ENCODE data around the gene MBD3L1. TPM values are rescaled to one million over a fixed set of nuclear protein-coding genes. Genes with fewer than 3 reads are reported as not detected.

The MBD3L1 gene
- total and polyA plus RNA-seq, 7 experiments from 2014 or later = not detected

GRCh38 chr19:8820234-8820633 lies 11.9 kb upstream of the MBD3L1 start:
- no peaks in the 10 kb centered on the region for H3K27me3 ChIP-seq (ENCODE audit: control insufficient read depth in 2 of 2, insufficient read depth in 2 of 2, low read length in 2 of 2)
- H3K4me3 ChIP-seq (ENCODE audit: low read length) = no peak overlapping the region
- H3K9me3 ChIP-seq (ENCODE audit: control insufficient read depth in 2 of 3, low read length in 3 of 3) = peaks cover 0 to 48% (median 11%) of the 10 kb centered on the region in 3 experiments
- Mint-ChIP-seq H3K4me3 (no peak overlapping the region), H3K4me1 (peaks cover 0 to 9% (median 0%) of the 10 kb centered on the region in 7 donors), H3K9me3 (peaks cover 9 to 67% (median 49%) of the 10 kb centered on the region in 11 donors), H3K36me3 (peaks cover 59 to 100% (median 90%) of the 10 kb centered on the region in 5 donors), H3K27me3 (no peaks in the 10 kb centered on the region), H3K27ac (no peak overlapping the region)
- H3K4me1 ChIP-seq (ENCODE audit: control insufficient read depth in 2 of 2, insufficient read depth in 2 of 2, low read length in 2 of 2) = no peaks in the 10 kb centered on the region
- ChIA-PET POLR2A (no interaction called here), CTCF (interaction anchor here (0.9 kb wide), 1 partner anchor 20 kb away, joined by 3 read pairs; no protein-coding TSS in a partner anchor)
- H3K27ac ChIP-seq (ENCODE audit: low read depth, low read length) = no peak overlapping the region
- peaks cover 13 to 96% (median 20%) of the 10 kb centered on the region in 3 experiments for H3K36me3 ChIP-seq (ENCODE audit: control insufficient read depth in 2 of 3, insufficient read depth in 3 of 3, low read length in 3 of 3)
- intact Hi-C loops (cut with micrococcal nuclease) = no loop called here
- DNase-seq (no peak), ATAC-seq (no peak)

- H3K27me3 ChIP-seq (ENCODE audit: control insufficient read depth in 2 of 2, insufficient read depth in 2 of 2, low read length in 2 of 2) = no peaks in the 10 kb centered on the region
- no peak overlapping the region for H3K4me3 ChIP-seq (ENCODE audit: low read length)
- H3K36me3 ChIP-seq (ENCODE audit: control insufficient read depth in 2 of 3, insufficient read depth in 3 of 3, low read length in 3 of 3) = peaks cover 7 to 81% (median 8%) of the 10 kb centered on the region in 3 experiments
- no peak for ATAC-seq
- H3K27ac ChIP-seq (ENCODE audit: low read depth, low read length) = no peak overlapping the region
- Mint-ChIP-seq H3K27ac (no peak overlapping the region), H3K27me3 (no peaks in the 10 kb centered on the region), H3K4me1 (peaks cover 2 to 14% (median 6%) of the 10 kb centered on the region in 7 donors), H3K36me3 (peaks cover 49 to 98% (median 81%) of the 10 kb centered on the region in 5 donors), H3K4me3 (no peak overlapping the region), H3K9me3 (peaks cover 5 to 51% (median 33%) of the 10 kb centered on the region in 11 donors)
- H3K9me3 ChIP-seq (ENCODE audit: control insufficient read depth in 2 of 3, low read length in 3 of 3) = peaks cover 0 to 33% (median 0%) of the 10 kb centered on the region in 3 experiments
- CTCF ChIA-PET = no interaction called here
- no peaks in the 10 kb centered on the region for H3K4me1 ChIP-seq (ENCODE audit: control insufficient read depth in 2 of 2, insufficient read depth in 2 of 2, low read length in 2 of 2)
- DNase-seq = no peak
- POLR2A ChIA-PET = no interaction called here
- intact Hi-C loops (cut with micrococcal nuclease) = no loop called here
Observed at GRCh38 chr19:8821748-8822241, 10.4 kb upstream of the MBD3L1 start.

GRCh38 chr19:8826371-8826770 lies 5.8 kb upstream of the MBD3L1 start:
- Histone ChIP-seq H3K27ac (ENCODE audit: low read depth, low read length) (no peak overlapping the region), H3K4me1 (ENCODE audit: control insufficient read depth in 2 of 2, insufficient read depth in 2 of 2, low read length in 2 of 2) (peaks cover 4 to 5% of the 10 kb centered on the region in 2 donors), H3K36me3 (ENCODE audit: control insufficient read depth in 2 of 3, insufficient read depth in 3 of 3, low read length in 3 of 3) (peaks cover 0 to 35% (median 0%) of the 10 kb centered on the region in 3 experiments), H3K9me3 (ENCODE audit: control insufficient read depth in 2 of 3, low read length in 3 of 3) (peaks cover 0 to 4% (median 0%) of the 10 kb centered on the region in 3 experiments), H3K27me3 (ENCODE audit: control insufficient read depth in 2 of 2, insufficient read depth in 2 of 2, low read length in 2 of 2) (no peaks in the 10 kb centered on the region), H3K4me3 (ENCODE audit: low read length) (no peak overlapping the region)
- ChIA-PET CTCF (no interaction called here), POLR2A (interaction anchor here (0.6 kb wide), 1 partner anchor 15 kb away, joined by 3 read pairs; no protein-coding TSS in a partner anchor)
- DNase-seq = no peak
- Mint-ChIP-seq H3K27ac (no peak overlapping the region), H3K27me3 (no peaks in the 10 kb centered on the region), H3K4me3 (no peak overlapping the region), H3K4me1 (peaks cover 9 to 31% (median 21%) of the 10 kb centered on the region in 7 donors), H3K36me3 (peaks cover 30 to 70% (median 55%) of the 10 kb centered on the region in 5 donors), H3K9me3 (peaks cover 0 to 7% (median 0%) of the 10 kb centered on the region in 11 donors)
- ATAC-seq = no peak
- intact Hi-C loops (cut with micrococcal nuclease) = no loop called here

GRCh38 chr19:8827277-8827676 lies 4.9 kb upstream of the MBD3L1 start:
- Histone ChIP-seq H3K4me3 (ENCODE audit: low read length) (no peak overlapping the region), H3K4me1 (ENCODE audit: control insufficient read depth in 2 of 2, insufficient read depth in 2 of 2, low read length in 2 of 2) (peaks cover 6 to 9% of the 10 kb centered on the region in 2 donors), H3K36me3 (ENCODE audit: control insufficient read depth in 2 of 3, insufficient read depth in 3 of 3, low read length in 3 of 3) (peaks cover 0 to 26% (median 0%) of the 10 kb centered on the region in 3 experiments), H3K9me3 (ENCODE audit: control insufficient read depth in 2 of 3, low read length in 3 of 3) (no peaks in the 10 kb centered on the region), H3K27ac (ENCODE audit: low read depth, low read length) (no peak overlapping the region), H3K27me3 (ENCODE audit: control insufficient read depth in 2 of 2, insufficient read depth in 2 of 2, low read length in 2 of 2) (no peaks in the 10 kb centered on the region)
- Mint-ChIP-seq H3K27ac (no peak overlapping the region), H3K4me3 (no peak overlapping the region), H3K9me3 (peaks cover 0 to 5% (median 0%) of the 10 kb centered on the region in 11 donors), H3K36me3 (peaks cover 30 to 61% (median 46%) of the 10 kb centered on the region in 5 donors), H3K4me1 (peaks cover 14 to 36% (median 25%) of the 10 kb centered on the region in 7 donors), H3K27me3 (no peaks in the 10 kb centered on the region)
- DNase-seq (no peak), ATAC-seq (no peak)
- POLR2A ChIA-PET = no interaction called here
- CTCF ChIA-PET = no interaction called here
- intact Hi-C loops (cut with micrococcal nuclease) = no loop called here

- POLR2A ChIA-PET = interaction anchor here (0.7 to 1.1 kb wide), 3 partner anchors 8 to 1637 kb away, joined by 3 read pairs; partner anchors contain the start of gene ZNF266
- Histone ChIP-seq H3K27me3 (ENCODE audit: control insufficient read depth in 2 of 2, insufficient read depth in 2 of 2, low read length in 2 of 2) (no peaks in the 10 kb centered on the region), H3K9me3 (ENCODE audit: control insufficient read depth in 2 of 3, low read length in 3 of 3) (no peaks in the 10 kb centered on the region), H3K27ac (ENCODE audit: low read depth, low read length) (peak overlapping the region; percentile 93), H3K4me3 (ENCODE audit: low read length) (peak overlapping the region; percentile 79), H3K36me3 (ENCODE audit: control insufficient read depth in 2 of 3, insufficient read depth in 3 of 3, low read length in 3 of 3) (no peaks in the 10 kb centered on the region), H3K4me1 (ENCODE audit: control insufficient read depth in 2 of 2, insufficient read depth in 2 of 2, low read length in 2 of 2) (peaks cover 9 to 11% of the 10 kb centered on the region in 2 donors)
- Mint-ChIP-seq H3K36me3 (peaks cover 5 to 26% (median 18%) of the 10 kb centered on the region in 5 donors), H3K27me3 (peaks cover 0 to 14% (median 0%) of the 10 kb centered on the region in 5 donors), H3K9me3 (peaks cover 0 to 17% (median under 1%) of the 10 kb centered on the region in 11 donors), H3K4me3 (peak overlapping the region; percentile 84 to 98 (median 90)), H3K27ac (peak overlapping the region; percentile 93 to 99 (median 96)), H3K4me1 (peaks cover 6 to 41% (median 26%) of the 10 kb centered on the region in 7 donors)
- intact Hi-C loops (cut with micrococcal nuclease) = loop anchor here (5.0 to 10.0 kb wide), 5 partner anchors 137 to 986 kb away; partner anchors contain the start of genes ACTL9 (in 1 of the 2), FBXL12 (in 1 of the 2), ZNF266 (in 1 of the 2) and ZNF559 (in 1 of the 2)
- DNase-seq (no peak), ATAC-seq (no peak)
- CTCF ChIA-PET = interaction anchor here (0.7 kb wide), 1 partner anchor 253 kb away, joined by 3 read pairs; no protein-coding TSS in a partner anchor
Observed at GRCh38 chr19:8831373-8831772, 804 bp upstream of the MBD3L1 start.

- DNase-seq = no peak
- peaks cover 0 to 16% (median 0%) of the 10 kb centered on the region in 5 donors for H3K27me3 Mint-ChIP-seq
- peak overlapping the region; percentile 84 to 98 (median 90) for H3K4me3 Mint-ChIP-seq
- Histone ChIP-seq H3K4me3 (ENCODE audit: low read length) (peak overlapping the region; percentile 79), H3K4me1 (ENCODE audit: control insufficient read depth in 2 of 2, insufficient read depth in 2 of 2, low read length in 2 of 2) (peaks cover 9 to 11% of the 10 kb centered on the region in 2 donors), H3K27ac (ENCODE audit: low read depth, low read length) (peak overlapping the region; percentile 93), H3K36me3 (ENCODE audit: control insufficient read depth in 2 of 3, insufficient read depth in 3 of 3, low read length in 3 of 3) (no peaks in the 10 kb centered on the region), H3K27me3 (ENCODE audit: control insufficient read depth in 2 of 2, insufficient read depth in 2 of 2, low read length in 2 of 2) (no peaks in the 10 kb centered on the region), H3K9me3 (ENCODE audit: control insufficient read depth in 2 of 3, low read length in 3 of 3) (no peaks in the 10 kb centered on the region)
- POLR2A ChIA-PET = interaction anchor here (1.1 kb wide), 2 partner anchors 8 to 603 kb away, joined by 3 read pairs; partner anchors contain the start of gene ZNF266
- peaks cover 5 to 25% (median 18%) of the 10 kb centered on the region in 5 donors for H3K36me3 Mint-ChIP-seq
- peaks cover 6 to 41% (median 26%) of the 10 kb centered on the region in 7 donors for H3K4me1 Mint-ChIP-seq
- CTCF ChIA-PET = interaction anchor here (0.7 kb wide), 1 partner anchor 253 kb away, joined by 3 read pairs; no protein-coding TSS in a partner anchor
- intact Hi-C loops (cut with micrococcal nuclease) = loop anchor here (1.0 to 10.0 kb wide), 13 partner anchors 137 to 988 kb away; partner anchors contain the start of genes FBXL12 (in 2 of the 2), ACTL9 (in 1 of the 2), RAB11B (in 1 of the 2) and ZNF266 (in 1 of the 2)
- ATAC-seq = no peak
- H3K27ac Mint-ChIP-seq = peak overlapping the region; percentile 93 to 99 (median 96)
- H3K9me3 Mint-ChIP-seq = peaks cover 0 to 17% (median 1%) of the 10 kb centered on the region in 11 donors
Observed at GRCh38 chr19:8831832-8832131, 395 bp upstream of the MBD3L1 start.
